WTC11 (cell line): ENCODE data around the gene SPNS3. TPM values are rescaled to one million over a fixed set of nuclear protein-coding genes. Genes with fewer than 3 reads are reported as not detected.

ENCODE experiments used
- ATAC-seq: fragments of 200-7000 bp; cut with Tn5 transposase; 2 replicates; pipeline ENCODE4 v1.10.0; 2021; ENCODE audit warnings: mild to moderate bottlenecking, moderate library complexity
- CTCF ChIA-PET: fragments of 300-600 bp; sonication (Branson Sonifier 250); formaldehyde crosslinking; loops from one replicate; lab custom pipeline; 2021; ENCODE audit warnings: antibody characterized with exemption; lab: Charles Lee
- POLR2A ChIA-PET: fragments of 350-600 bp; sonication (Branson Sonifier 250); formaldehyde crosslinking; loops from one replicate; lab custom pipeline; 2021; ENCODE audit warnings: antibody characterized with exemption; lab: Charles Lee
- DNase-seq: peaks from one replicate; pipeline ENCODE4 v3.0.0; 2021; ENCODE audit warnings: low spot score
- H3K27ac Mint-ChIP-seq: 2 replicates; pipeline ENCODE4 v1.8.0; 2021; ENCODE audit warnings: mixed read lengths
- H3K27me3 Mint-ChIP-seq: 2 replicates; pipeline ENCODE4 v1.8.0; 2021; ENCODE audit warnings: low read depth, mild to moderate bottlenecking, moderate library complexity, mixed read lengths
- H3K36me3 Mint-ChIP-seq: 2 replicates; pipeline ENCODE4 v1.8.0; 2021; ENCODE audit warnings: mixed read lengths
- H3K4me1 Mint-ChIP-seq: 2 replicates; pipeline ENCODE4 v1.8.0; 2022; ENCODE audit warnings: mixed read lengths
- H3K4me3 Mint-ChIP-seq: 2 replicates; pipeline ENCODE4 v1.8.0; 2021; ENCODE audit warnings: mild to moderate bottlenecking, moderate library complexity, mixed read lengths
- H3K9me3 Mint-ChIP-seq: 2 replicates; pipeline ENCODE4 v1.8.0; 2021; ENCODE audit warnings: mixed read lengths
- ATF2 ChIP-seq: sonication (generic); formaldehyde crosslinking; IDR thresholded peaks from 2 replicates; pipeline ENCODE4 v1.8.1; 2022; ENCODE audit warnings: low read depth, missing genetic modification reagents, borderline replicate concordance
- ATF3 ChIP-seq: sonication (generic); formaldehyde crosslinking; conservative IDR thresholded peaks from 2 replicates; pipeline ENCODE4 v1.8.1; 2022; ENCODE audit warnings: mild to moderate bottlenecking, missing genetic modification reagents
- CDX4 ChIP-seq: fragments of 250-450 bp; sonication (Bioruptor Pico); IDR thresholded peaks from 2 replicates; pipeline ENCODE4 v1.9.0; 2021; ENCODE audit warnings: moderate library complexity, mild to moderate bottlenecking, inconsistent platforms, borderline replicate concordance
- CREM ChIP-seq: sonication (generic); formaldehyde crosslinking; IDR thresholded peaks from 2 replicates; pipeline ENCODE4 v1.8.1; 2022; ENCODE audit warnings: mild to moderate bottlenecking, missing genetic modification reagents, moderate library complexity
- E2F1 ChIP-seq: sonication (generic); formaldehyde crosslinking; IDR thresholded peaks from 2 replicates; pipeline ENCODE4 v1.8.0; 2022; ENCODE audit warnings: mild to moderate bottlenecking, missing genetic modification reagents
- ETV6 ChIP-seq: sonication (generic); formaldehyde crosslinking; IDR thresholded peaks from 2 replicates; pipeline ENCODE4 v1.8.1; 2022; ENCODE audit warnings: mild to moderate bottlenecking, missing genetic modification reagents
- FOXP4 ChIP-seq: sonication (generic); formaldehyde crosslinking; IDR thresholded peaks from 2 replicates; pipeline ENCODE4 v1.8.0; 2022; ENCODE audit warnings: mild to moderate bottlenecking, missing genetic modification reagents
- HMGXB4 ChIP-seq: sonication (generic); formaldehyde crosslinking; IDR thresholded peaks from 2 replicates; pipeline ENCODE4 v1.8.1; 2023; ENCODE audit warnings: mild to moderate bottlenecking, moderate library complexity, missing genetic modification reagents
- JAZF1 ChIP-seq: fragments of 250-450 bp; sonication (Bioruptor Pico); IDR thresholded peaks from 2 replicates; pipeline ENCODE4 v1.9.0; 2021; ENCODE audit warnings: moderate library complexity, mild to moderate bottlenecking, inconsistent platforms
- NR1H2 ChIP-seq: sonication (generic); formaldehyde crosslinking; IDR thresholded peaks from 2 replicates; pipeline ENCODE4 v1.9.0; 2021; ENCODE audit warnings: mild to moderate bottlenecking, moderate library complexity, missing genetic modification reagents
- TEAD1 ChIP-seq: sonication (generic); formaldehyde crosslinking; IDR thresholded peaks from 2 replicates; pipeline ENCODE4 v1.8.0; 2022; ENCODE audit warnings: mild to moderate bottlenecking, missing genetic modification reagents
- ZMAT4 ChIP-seq: fragments of 250-450 bp; sonication (Bioruptor Pico); IDR thresholded peaks from 2 replicates; pipeline ENCODE4 v1.9.0; 2021; ENCODE audit warnings: mild to moderate bottlenecking
- ZNF219 ChIP-seq: sonication (generic); formaldehyde crosslinking; IDR thresholded peaks from 2 replicates; pipeline ENCODE4 v1.8.0; 2023; ENCODE audit warnings: missing genetic modification reagents, mild to moderate bottlenecking, borderline replicate concordance
- ZNF281 ChIP-seq: sonication (generic); formaldehyde crosslinking; IDR thresholded peaks from 2 replicates; pipeline ENCODE4 v1.8.0; 2023; ENCODE audit warnings: mild to moderate bottlenecking, missing genetic modification reagents
- total RNA-seq: library from RNA; stranded (reverse); gene quantifications from 3 replicates; pipeline ENCODE4 v1.2.3, GENCODE V29; 2021
- TF ChIP-seq, protein P1 (sequence below): fragments of 250-450 bp; sonication (Bioruptor Pico); IDR thresholded peaks from 2 replicates; pipeline ENCODE4 v2.1.2; 2022; ENCODE audit warnings: mild to moderate bottlenecking, moderate library complexity

Gene SPNS3
- total RNA-seq, 1 experiment from 2014 or later: not detected

GRCh38 chr17:4409659-4410058 lies 24.1 kb upstream of the SPNS3 start:
- H3K27me3 Mint-ChIP-seq: no peaks in the 10 kb centered on the region
- H3K27ac Mint-ChIP-seq: no peak overlapping the region
- ATAC-seq (no peak), DNase-seq (no peak)
- H3K9me3 Mint-ChIP-seq: no peaks in the 10 kb centered on the region
- no peak for TF ChIP-seq FOXP4 (CRISPR knock-in tag)
- no peak for TF ChIP-seq E2F1 (CRISPR knock-in tag)
- no peak for TF ChIP-seq ZMAT4 (CRISPR knock-in tag)
- no peak for TF ChIP-seq CREM (CRISPR knock-in tag)
- no peak for TF ChIP-seq NR1H2
- TF ChIP-seq ZNF281 (CRISPR knock-in tag): no peak
- no peak for TF ChIP-seq JAZF1 (CRISPR knock-in tag)
- no peak for TF ChIP-seq ATF2
- TF ChIP-seq ETV6: no peak
- TF ChIP-seq ZNF219: no peak
- TF ChIP-seq CDX4 (CRISPR knock-in tag): no peak
- TF ChIP-seq HMGXB4 (CRISPR knock-in tag): no peak
- no peak for TF ChIP-seq TEAD1 (CRISPR knock-in tag)
- TF ChIP-seq, protein P1, sequence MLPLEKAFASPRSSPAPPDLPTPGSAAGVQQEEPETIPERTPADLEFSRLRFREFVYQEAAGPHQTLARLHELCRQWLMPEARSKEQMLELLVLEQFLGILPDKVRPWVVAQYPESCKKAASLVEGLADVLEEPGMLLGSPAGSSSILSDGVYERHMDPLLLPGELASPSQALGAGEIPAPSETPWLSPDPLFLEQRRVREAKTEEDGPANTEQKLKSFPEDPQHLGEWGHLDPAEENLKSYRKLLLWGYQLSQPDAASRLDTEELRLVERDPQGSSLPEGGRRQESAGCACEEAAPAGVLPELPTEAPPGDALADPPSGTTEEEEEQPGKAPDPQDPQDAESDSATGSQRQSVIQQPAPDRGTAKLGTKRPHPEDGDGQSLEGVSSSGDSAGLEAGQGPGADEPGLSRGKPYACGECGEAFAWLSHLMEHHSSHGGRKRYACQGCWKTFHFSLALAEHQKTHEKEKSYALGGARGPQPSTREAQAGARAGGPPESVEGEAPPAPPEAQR (CRISPR knock-in tag): no peak
- TF ChIP-seq ATF3 (CRISPR knock-in tag): no peak
- no peaks in the 10 kb centered on the region for H3K36me3 Mint-ChIP-seq
- ChIA-PET POLR2A (no interaction called here), CTCF (no interaction called here)
- no peak overlapping the region for H3K4me3 Mint-ChIP-seq
- H3K4me1 Mint-ChIP-seq: peaks cover 15% of the 10 kb centered on the region
